Gastroesophageal sphincter (tissue), 4 donors: Measurements from ENCODE around the gene CLN6. TPM values are rescaled to one million over a fixed set of nuclear protein-coding genes. Genes with fewer than 3 reads are reported as not detected.

Experiments used
- ATAC-seq: fragments of 150-250 bp; one replicate; pipeline ENCODE4 v1.9.1; 2016; ENCODE audit warnings: mild to moderate bottlenecking, moderate library complexity
- H3K27ac ChIP-seq, 4 donors: fragments of 200-600 bp; sonication (generic) in 3 of 4; 1 replicate in 3 of 4; 2 replicates in 1 of 4; pipeline ENCODE4 v1.5.1; 2016 to 2019
- H3K27me3 ChIP-seq: fragments of 200-600 bp; sonication (generic); one replicate; pipeline ENCODE4 v1.5.1; 2019
- H3K36me3 ChIP-seq, 2 donors: fragments of 200-600 bp; sonication (generic); one replicate each; pipeline ENCODE4 v1.5.1; 2019; ENCODE audit warnings: control low read depth in 1 of 2
- H3K4me1 ChIP-seq, 3 donors: fragments of 200-600 bp; sonication (generic); 1 replicate in 2 of 3; 2 replicates in 1 of 3; pipeline ENCODE4 v1.5.1; 2016 to 2019; ENCODE audit warnings: control low read depth in 2 of 3
- H3K4me3 ChIP-seq, 2 donors: fragments of 200-600 bp; sonication (generic); one replicate each; pipeline ENCODE4 v1.5.1; 2019; ENCODE audit warnings: mild to moderate bottlenecking in 1 of 2, moderate library complexity in 1 of 2
- H3K9me3 ChIP-seq, 3 donors: fragments of 200-600 bp; sonication (generic); one replicate each; pipeline ENCODE4 v1.5.1; 2017 to 2019; ENCODE audit warnings: control low read depth in 2 of 3
- CTCF ChIP-seq, 4 experiments: fragments of 200-600 bp in 2 of 4; fragments of 450-650 bp in 2 of 4; sonication (generic) in 1 of 4; IDR thresholded peaks; one replicate each; pipeline ENCODE4 v1.5.1; 2017 to 2019; ENCODE audit warnings: antibody characterized with exemption in 4 of 4, mild to moderate bottlenecking in 2 of 4, moderate library complexity in 2 of 4
- EP300 ChIP-seq: sonication (generic); formaldehyde crosslinking; IDR thresholded peaks from one replicate; pipeline ENCODE4 v1.6.1; 2017; ENCODE audit warnings: antibody characterized with exemption, mild to moderate bottlenecking
- POLR2A ChIP-seq, 2 donors: fragments of 450-650 bp; IDR thresholded peaks; one replicate each; pipeline ENCODE4 v1.6.1; 2017; ENCODE audit warnings: antibody characterized with exemption in 2 of 2, mild to moderate bottlenecking in 2 of 2, moderate library complexity in 1 of 2
- POLR2AphosphoS5 ChIP-seq: sonication (generic); formaldehyde crosslinking; IDR thresholded peaks from one replicate; pipeline ENCODE4 v1.6.1; 2017; ENCODE audit warnings: antibody characterized with exemption
- WGBS, 2 donors: methylation state at CpG; one replicate each; pipeline ENCODE4 v1.1.5; 2018; ENCODE audit warnings: low coverage in 1 of 2; 5-methylcytosine and 5-hydroxymethylcytosine counted together
- total RNA-seq, 4 donors: library from RNA; depleted of rRNA; stranded (reverse); fragments of >200 nt; gene quantifications; one replicate each; pipeline ENCODE4 v1.1.0, GENCODE V29; 2016

CLN6 gene
- total RNA-seq, 4 donors from 2014 or later, result 6.1 to 14.9 (median 13.3) TPM

- Histone ChIP-seq H3K36me3 (peaks cover 0 to 20% of the 10 kb centered on the region in 2 donors), H3K4me1 (peaks cover 0 to 52% (median 15%) of the 10 kb centered on the region in 3 donors), H3K9me3 (no peaks in the 10 kb centered on the region), H3K27ac (peak overlapping the region in 3 of 4 donors; percentile 57 to 72 (median 58)), H3K27me3 (no peaks in the 10 kb centered on the region), H3K4me3 (no peak overlapping the region)
- WGBS, 2 donors, result 98 to 100% methylated on average over 2 to 6 of the region's 8 CpGs
- no peak for ATAC-seq
- TF ChIP-seq POLR2A (IDR thresholded peaks at IDR 0.05) (no peak), CTCF (IDR thresholded peaks at IDR 0.05) (no peak), EP300 (no peak), POLR2AphosphoS5 (no peak)
Measured at GRCh38 chr15:68197170-68197492, 32.4 kb downstream of the CLN6 start.

GRCh38 chr15:68196445-68197169 is 32.9 kb downstream of the CLN6 start:
- Histone ChIP-seq H3K27me3 (no peaks in the 10 kb centered on the region), H3K27ac (peak overlapping the region in 3 of 4 donors; percentile 57 to 72 (median 58)), H3K9me3 (no peaks in the 10 kb centered on the region), H3K4me3 (no peak overlapping the region), H3K36me3 (peaks cover 0 to 25% of the 10 kb centered on the region in 2 donors), H3K4me1 (peaks cover 0 to 53% (median 17%) of the 10 kb centered on the region in 3 donors)
- 80 to 88% methylated on average over 1 to 6 of the region's 17 CpGs for WGBS, 2 donors
- TF ChIP-seq EP300 (no peak), POLR2A (IDR thresholded peaks at IDR 0.05) (no peak), CTCF (IDR thresholded peaks at IDR 0.05) (no peak), POLR2AphosphoS5 (no peak)
- ATAC-seq, result no peak

- no peak for ATAC-seq
- H3K9me3 ChIP-seq, result no peaks in the 10 kb centered on the region
- H3K27me3 ChIP-seq, result no peaks in the 10 kb centered on the region
- peaks cover 0 to 28% of the 10 kb centered on the region in 2 donors for H3K36me3 ChIP-seq
- H3K27ac ChIP-seq, result peak overlapping the region in 3 of 4 donors; percentile 58 to 72 (median 70)
- H3K4me3 ChIP-seq, result no peak overlapping the region
- 83 to 90% methylated on average over 4 to 5 of the region's 8 CpGs for WGBS, 2 donors
- H3K4me1 ChIP-seq, result peaks cover 0 to 50% (median 17%) of the 10 kb centered on the region in 3 donors
- no peak for TF ChIP-seq CTCF (IDR thresholded peaks at IDR 0.05)
- TF ChIP-seq POLR2AphosphoS5, result no peak
- no peak for TF ChIP-seq EP300
- no peak for TF ChIP-seq POLR2A (IDR thresholded peaks at IDR 0.05)
Measured at GRCh38 chr15:68195336-68196112, 34.0 kb downstream of the CLN6 start.

GRCh38 chr15:68192804-68193486 is 36.6 kb downstream of the CLN6 start:
- H3K27ac ChIP-seq, result peak overlapping the region; percentile 14 to 86 (median 76)
- H3K4me3 ChIP-seq, result no peak overlapping the region
- TF ChIP-seq CTCF (IDR thresholded peaks at IDR 0.05), result no peak
- TF ChIP-seq POLR2AphosphoS5, result no peak
- TF ChIP-seq POLR2A (IDR thresholded peaks at IDR 0.05), result no peak
- TF ChIP-seq EP300, result no peak
- no peaks in the 10 kb centered on the region for H3K27me3 ChIP-seq
- H3K9me3 ChIP-seq, result no peaks in the 10 kb centered on the region
- peaks cover 0 to 28% of the 10 kb centered on the region in 2 donors for H3K36me3 ChIP-seq
- WGBS, 2 donors, result 56 to 81% methylated on average over 2 to 5 of the region's 5 CpGs
- peaks cover 12 to 62% (median 13%) of the 10 kb centered on the region in 3 donors for H3K4me1 ChIP-seq
- no peak for ATAC-seq
